DOHH2 (cell line): ENCODE measurements around the gene CDC42BPA.

Experiments
- EZH2phosphoT487 ChIP-seq: fragments of 200-600 bp; sonication (generic); IDR thresholded peaks from 2 replicates; pipeline ENCODE4 v1.6.1; 2017; ENCODE audit warnings: borderline replicate concordance, mild to moderate bottlenecking, antibody characterized with exemption, low read length, moderate library complexity, mixed read lengths
- TF ChIP-seq, protein P1 (sequence below): fragments of 200-600 bp; sonication (generic); IDR thresholded peaks from one replicate; pipeline ENCODE4 v1.5.1; 2014; ENCODE audit warnings: antibody characterized with exemption, mild to moderate bottlenecking, low read depth, low read length; ENCODE audit not compliant: poor library complexity, severe bottlenecking

DNA sequence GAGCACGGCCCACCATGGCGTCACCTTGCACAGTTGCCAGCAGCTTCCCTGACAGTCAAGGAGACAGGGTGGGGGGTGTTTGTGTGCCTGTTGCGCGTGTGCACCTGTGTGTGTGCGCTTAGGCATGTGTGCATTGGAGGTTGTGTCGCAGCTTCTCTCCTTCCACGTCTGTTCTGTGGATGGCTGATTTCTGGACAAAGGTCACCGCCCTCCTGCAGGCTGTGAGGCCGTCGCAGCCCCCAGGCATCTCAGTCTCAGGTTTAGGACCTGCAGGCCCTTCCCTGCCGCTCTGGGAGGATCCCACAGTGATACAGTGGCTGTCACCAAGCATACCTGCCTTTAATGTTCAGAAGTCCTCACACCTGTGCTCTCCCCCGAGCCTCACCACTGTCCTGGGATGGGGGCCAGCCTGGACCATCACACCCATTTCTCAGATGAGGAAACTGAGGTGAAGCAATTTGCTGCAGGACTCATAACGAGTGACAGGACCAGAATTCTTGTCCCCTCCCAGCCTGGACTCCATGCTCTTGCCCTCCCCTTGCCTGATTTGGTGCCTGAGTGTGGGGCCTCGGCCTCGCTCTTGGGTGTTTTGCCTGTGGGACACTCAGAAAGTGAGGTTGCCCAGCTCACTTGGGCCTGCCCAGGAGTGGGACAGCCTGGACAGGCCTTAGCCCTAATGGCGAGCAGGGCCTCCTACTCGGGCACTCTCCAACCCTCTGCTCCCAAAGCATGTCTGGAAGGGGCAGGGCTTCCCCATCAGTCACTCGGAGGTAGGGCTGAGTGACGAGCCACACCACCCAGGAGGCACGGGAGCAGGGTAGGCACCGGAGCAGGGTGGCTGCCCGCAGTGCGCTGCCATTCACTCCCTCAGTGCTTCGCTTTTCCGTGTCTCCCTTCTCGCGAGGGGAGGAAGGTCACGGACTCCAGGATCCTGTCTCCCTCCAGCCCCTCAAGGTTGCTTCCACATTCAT lies 355.6 kb downstream of the CDC42BPA start:
- TF ChIP-seq, protein P1, sequence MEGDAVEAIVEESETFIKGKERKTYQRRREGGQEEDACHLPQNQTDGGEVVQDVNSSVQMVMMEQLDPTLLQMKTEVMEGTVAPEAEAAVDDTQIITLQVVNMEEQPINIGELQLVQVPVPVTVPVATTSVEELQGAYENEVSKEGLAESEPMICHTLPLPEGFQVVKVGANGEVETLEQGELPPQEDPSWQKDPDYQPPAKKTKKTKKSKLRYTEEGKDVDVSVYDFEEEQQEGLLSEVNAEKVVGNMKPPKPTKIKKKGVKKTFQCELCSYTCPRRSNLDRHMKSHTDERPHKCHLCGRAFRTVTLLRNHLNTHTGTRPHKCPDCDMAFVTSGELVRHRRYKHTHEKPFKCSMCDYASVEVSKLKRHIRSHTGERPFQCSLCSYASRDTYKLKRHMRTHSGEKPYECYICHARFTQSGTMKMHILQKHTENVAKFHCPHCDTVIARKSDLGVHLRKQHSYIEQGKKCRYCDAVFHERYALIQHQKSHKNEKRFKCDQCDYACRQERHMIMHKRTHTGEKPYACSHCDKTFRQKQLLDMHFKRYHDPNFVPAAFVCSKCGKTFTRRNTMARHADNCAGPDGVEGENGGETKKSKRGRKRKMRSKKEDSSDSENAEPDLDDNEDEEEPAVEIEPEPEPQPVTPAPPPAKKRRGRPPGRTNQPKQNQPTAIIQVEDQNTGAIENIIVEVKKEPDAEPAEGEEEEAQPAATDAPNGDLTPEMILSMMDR: no peak
- TF ChIP-seq EZH2phosphoT487: no peak
